GM19324 (cell line): ENCODE measurements around the gene TACC3.
"Not testable (repeated sequence)": the region's sequence is repeated elsewhere in the genome, so short reads cannot be mapped to it uniquely, and the experiment has no call there.

Experiments used
- ATAC-seq: cut with Tn5 transposase; IDR thresholded peaks from one replicate; pipeline ENCODE4 v1.9.1; 2021; ENCODE audit warnings: mild to moderate bottlenecking, moderate library complexity; ENCODE audit not compliant: unreplicated experiment, low FRiP score

The TACC3 gene

GRCh38 chr4:1701671-1702070 lies 19.6 kb upstream of the TACC3 start:
- ATAC-seq, result not testable (repeated sequence)

- no peak for ATAC-seq
These were observed 17.5 kb upstream of the TACC3 start for GRCh38 chr4:1703867-1704266.

- ATAC-seq, result no peak
These were observed 15.6 kb upstream of the TACC3 start for GRCh38 chr4:1705732-1706131.

GRCh38 chr4:1706358-1706757 lies 15.0 kb upstream of the TACC3 start:
- ATAC-seq, result no peak

- no peak for ATAC-seq
These were observed 12.7 kb upstream of the TACC3 start for GRCh38 chr4:1708581-1708980.

- no peak for ATAC-seq
These were observed 10.2 kb upstream of the TACC3 start for GRCh38 chr4:1711055-1711570.

GRCh38 chr4:1711571-1712215 lies 9.6 kb upstream of the TACC3 start:
- peak; percentile 1 for ATAC-seq

- peak; percentile 83 for ATAC-seq
These were observed 8.9 kb upstream of the TACC3 start, which contains the start of gene SLBP for GRCh38 chr4:1712216-1713002. Gene SLBP (minus strand): TSS chr4:1712319. CDS start chr4:1712188, 131 bp downstream.

GRCh38 chr4:1713003-1713851 lies 8.1 kb upstream of the TACC3 start:
- ATAC-seq, result no peak

GRCh38 chr4:1714303-1715001 lies 6.9 kb upstream of the TACC3 start:
- no peak for ATAC-seq

- no peak for ATAC-seq
These were observed 6.1 kb upstream of the TACC3 start for GRCh38 chr4:1715002-1715758.

GRCh38 chr4:1716065-1716945 lies 5.0 kb upstream of the TACC3 start:
- ATAC-seq, result no peak

- no peak for ATAC-seq
These were observed 3.9 kb upstream of the TACC3 start for GRCh38 chr4:1717129-1718094.

GRCh38 chr4:1718095-1718850 lies 3.0 kb upstream of the TACC3 start:
- no peak for ATAC-seq

- peak; percentile 15 for ATAC-seq
These were observed 948 bp upstream of the TACC3 start for GRCh38 chr4:1720163-1720983.
